Activated CD4-positive, alpha-beta T cell treated with anti-CD3 and anti-CD28 coated beads for 36 hours (primary cell): ENCODE results near the gene ZFHX3. TPM values are rescaled to one million over a fixed set of nuclear protein-coding genes. Genes with fewer than 3 reads are reported as not detected.

Experiments used
- ATAC-seq: fragments of 200-7000 bp; cut with Tn5 transposase; one replicate; pipeline ENCODE4 v1.10.0; 2021; ENCODE audit warnings: mild to moderate bottlenecking, moderate library complexity
- CTCF ChIA-PET: fragments of 350-600 bp; sonication (Branson Sonifier 250); formaldehyde crosslinking; loops from one replicate; lab custom pipeline; 2021; ENCODE audit warnings: antibody characterized with exemption; lab: Charles Lee
- POLR2A ChIA-PET: fragments of 350-600 bp; sonication (Branson Sonifier 250); formaldehyde crosslinking; loops from one replicate; lab custom pipeline; 2021; ENCODE audit warnings: antibody characterized with exemption, inconsistent platforms; lab: Charles Lee
- DNase-seq: peaks from one replicate; pipeline ENCODE4 v3.0.0-alpha.2; 2020
- H3K27ac Mint-ChIP-seq: one replicate; pipeline ENCODE4 v1.8.0; 2021; ENCODE audit warnings: mixed read lengths
- H3K27me3 Mint-ChIP-seq: one replicate; pipeline ENCODE4 v1.8.0; 2021; ENCODE audit warnings: mixed read lengths
- H3K36me3 Mint-ChIP-seq: one replicate; pipeline ENCODE4 v1.8.0; 2021; ENCODE audit warnings: low read depth, mixed read lengths
- H3K4me1 Mint-ChIP-seq: one replicate; pipeline ENCODE4 v1.8.0; 2021; ENCODE audit warnings: mixed read lengths
- H3K4me3 Mint-ChIP-seq: one replicate; pipeline ENCODE4 v1.8.0; 2021; ENCODE audit warnings: mild to moderate bottlenecking, moderate library complexity, mixed read lengths
- H3K9me3 Mint-ChIP-seq: one replicate; pipeline ENCODE4 v1.8.0; 2021; ENCODE audit warnings: low read depth, mixed read lengths
- intact Hi-C, 2 experiments: fragments of 100-400 bp; cut with DNase I in 1 of 2; cut with micrococcal nuclease in 1 of 2; formaldehyde crosslinking; loops; one replicate each; pipeline versions ENCODE4 v1.14.2 to v1.15.1; 2022 to 2024; cut with DNase I, micrococcal nuclease
- total RNA-seq, 2 experiments: library from RNA; stranded (reverse); gene quantifications; one replicate each; pipeline ENCODE4 v1.2.3, GENCODE V29; 2021

Gene ZFHX3
- under 1 TPM; 0.27 to 0.37 TPM for total RNA-seq

DNA sequence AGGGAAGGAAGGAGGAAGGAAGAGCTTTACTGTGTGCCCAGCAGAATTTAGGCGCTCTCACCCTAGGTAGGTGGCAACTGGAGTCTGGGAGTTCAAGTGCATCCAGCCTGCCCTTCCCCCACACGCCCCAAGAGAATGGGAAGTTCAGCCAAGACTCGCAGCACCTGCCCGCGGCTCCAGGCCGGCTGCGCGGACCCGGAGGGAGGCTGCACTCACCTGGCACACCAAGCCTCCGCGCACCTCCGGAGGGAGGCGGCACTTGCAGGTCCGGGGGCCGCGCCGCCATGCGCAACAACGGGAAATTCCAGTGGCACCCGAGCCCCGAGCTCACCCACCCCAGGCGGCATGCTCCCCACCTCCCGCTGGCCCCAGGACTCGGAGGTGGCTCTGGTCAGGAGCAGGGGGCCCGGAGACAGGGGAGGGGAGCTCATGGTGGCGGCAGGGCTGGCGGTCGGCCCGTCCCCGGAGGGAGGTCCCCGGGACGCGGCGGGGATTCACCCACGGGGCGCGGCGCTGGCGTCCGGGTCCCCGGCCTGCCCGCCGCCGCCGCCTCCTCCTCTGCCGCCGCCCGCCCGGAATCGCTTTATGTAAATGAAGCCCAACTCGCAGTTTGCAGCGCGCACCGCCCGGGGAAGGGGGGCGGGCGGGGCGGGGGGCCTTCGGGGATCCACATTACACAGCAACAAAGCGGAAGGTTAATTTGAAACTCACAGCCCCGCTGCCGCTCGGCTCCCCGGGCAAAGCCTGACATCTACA lies at the start of gene ZFHX3:
TSS of gene ZFHX3 (minus strand) at position 593 of the 756 bp plus-strand sequence. CDS start 87,983 bp downstream, outside the sequence.
- ChIA-PET CTCF (no interaction called here), POLR2A (no interaction called here)
- H3K9me3 Mint-ChIP-seq: no peaks in the 10 kb centered on the region
- H3K4me3 Mint-ChIP-seq: peak within 1 kb of the TSS; percentile 45
- peak; percentile 69 for ATAC-seq
- intact Hi-C loops: no loop called here
- no peak within 1 kb of the TSS for H3K27ac Mint-ChIP-seq
- H3K4me1 Mint-ChIP-seq: peaks cover 3% of the 10 kb centered on the region
- H3K27me3 Mint-ChIP-seq: peaks cover 30% of the 10 kb centered on the region
- peak; percentile 57 for DNase-seq
- no peaks in the 10 kb centered on the region for H3K36me3 Mint-ChIP-seq

DNA sequence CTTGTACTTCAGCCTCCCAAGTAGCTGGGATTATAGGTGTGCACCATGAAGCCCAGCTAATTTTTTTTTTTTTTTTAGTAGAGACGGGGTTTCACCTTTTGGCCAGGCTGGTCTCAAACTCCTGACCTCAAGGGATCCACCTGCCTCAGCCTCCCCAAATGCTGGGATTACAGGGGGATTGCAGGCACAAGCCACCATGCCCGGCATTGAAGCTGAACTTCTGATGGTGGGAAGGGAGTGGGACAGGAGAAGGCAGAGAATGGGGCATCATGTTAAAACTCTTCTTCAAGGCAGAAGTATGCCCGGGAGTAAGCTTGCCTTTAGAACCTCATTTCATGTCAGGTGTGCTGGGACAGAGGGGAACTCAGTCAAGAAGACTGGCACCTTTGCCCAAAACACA lies 48.6 kb upstream of the ZFHX3 start:
- H3K4me1 Mint-ChIP-seq: no peaks in the 10 kb centered on the region
- ChIA-PET CTCF (interaction anchor here (0.7 kb wide), 1 partner anchor 81 kb away, joined by 3 read pairs; no protein-coding TSS in a partner anchor), POLR2A (no interaction called here)
- no peaks in the 10 kb centered on the region for H3K36me3 Mint-ChIP-seq
- no peak for ATAC-seq
- no peaks in the 10 kb centered on the region for H3K9me3 Mint-ChIP-seq
- no peaks in the 10 kb centered on the region for H3K27me3 Mint-ChIP-seq
- DNase-seq: no peak
- intact Hi-C loops: no loop called here
- H3K27ac Mint-ChIP-seq: no peak overlapping the region
- no peak overlapping the region for H3K4me3 Mint-ChIP-seq

DNA sequence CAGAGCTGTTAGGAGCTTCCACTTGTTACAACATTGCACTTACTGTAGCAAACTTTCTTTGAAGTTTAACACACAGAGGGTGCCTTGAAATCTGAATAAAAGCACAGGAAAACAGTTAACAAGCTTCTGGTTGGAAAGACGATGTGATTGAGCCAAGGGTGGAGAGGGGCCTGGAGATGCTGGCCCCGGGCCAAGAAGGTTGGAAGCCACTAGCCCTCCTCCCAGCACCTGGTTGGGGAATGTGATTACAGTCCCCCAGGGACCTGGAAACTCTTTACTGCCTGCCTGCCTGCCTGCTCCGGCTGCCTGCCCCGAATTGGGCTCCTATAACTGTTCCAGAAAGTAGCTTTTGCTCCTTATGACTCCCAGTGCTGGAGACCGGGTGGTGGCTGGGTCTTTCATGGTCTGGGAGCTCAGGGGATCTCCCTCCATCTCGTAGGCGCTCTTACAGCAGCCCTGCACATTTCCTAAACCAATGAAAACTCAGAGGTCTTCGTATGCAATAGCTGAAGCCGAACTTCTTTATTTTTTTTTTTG lies 48.0 kb upstream of the ZFHX3 start:
- POLR2A ChIA-PET: no interaction called here
- Mint-ChIP-seq H3K4me1 (no peaks in the 10 kb centered on the region), H3K36me3 (no peaks in the 10 kb centered on the region), H3K27me3 (no peaks in the 10 kb centered on the region), H3K4me3 (no peak overlapping the region), H3K27ac (no peak overlapping the region), H3K9me3 (no peaks in the 10 kb centered on the region)
- ATAC-seq (no peak), DNase-seq (no peak)
- intact Hi-C loops: no loop called here
- CTCF ChIA-PET: interaction anchor here (0.7 kb wide), 1 partner anchor 82 kb away, joined by 3 read pairs; no protein-coding TSS in a partner anchor

DNA sequence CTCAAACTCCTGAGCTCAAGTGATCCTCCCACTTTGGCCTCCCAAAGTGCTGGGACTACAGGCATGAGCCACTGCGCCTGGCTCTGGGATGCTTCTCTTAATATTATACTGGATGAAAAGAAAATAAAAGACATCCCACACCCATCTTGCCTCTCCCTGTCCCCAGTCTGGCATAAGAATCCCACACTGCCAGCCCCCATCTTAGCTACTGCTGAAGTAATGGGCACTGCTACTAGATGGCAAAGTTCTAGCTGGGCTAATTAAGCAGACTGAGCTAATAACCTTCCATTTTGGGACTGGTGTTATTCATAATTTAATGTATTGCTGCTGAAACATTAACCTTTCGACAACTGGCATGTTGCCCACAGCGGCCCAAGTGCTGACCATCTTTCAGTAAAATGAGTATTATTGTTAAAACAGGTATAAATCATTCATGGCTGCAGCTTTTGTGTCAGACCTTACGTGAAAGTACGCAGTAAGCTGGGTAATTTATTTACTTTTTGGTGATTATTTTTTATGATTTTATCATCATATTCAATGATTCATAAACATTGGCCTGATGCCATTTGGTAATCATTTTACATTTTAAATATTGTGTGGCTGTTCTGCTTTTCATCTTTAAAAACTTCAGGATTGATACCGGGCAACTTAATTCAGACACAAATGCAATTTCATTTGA lies 47.4 kb upstream of the ZFHX3 start:
- ChIA-PET POLR2A (no interaction called here), CTCF (interaction anchor here (0.8 kb wide), 1 partner anchor 213 kb away, joined by 3 read pairs; no protein-coding TSS in a partner anchor)
- H3K36me3 Mint-ChIP-seq: no peaks in the 10 kb centered on the region
- ATAC-seq (no peak), DNase-seq (no peak)
- H3K27ac Mint-ChIP-seq: no peak overlapping the region
- no peaks in the 10 kb centered on the region for H3K4me1 Mint-ChIP-seq
- no peaks in the 10 kb centered on the region for H3K27me3 Mint-ChIP-seq
- H3K9me3 Mint-ChIP-seq: no peaks in the 10 kb centered on the region
- intact Hi-C loops: no loop called here
- H3K4me3 Mint-ChIP-seq: no peak overlapping the region

DNA sequence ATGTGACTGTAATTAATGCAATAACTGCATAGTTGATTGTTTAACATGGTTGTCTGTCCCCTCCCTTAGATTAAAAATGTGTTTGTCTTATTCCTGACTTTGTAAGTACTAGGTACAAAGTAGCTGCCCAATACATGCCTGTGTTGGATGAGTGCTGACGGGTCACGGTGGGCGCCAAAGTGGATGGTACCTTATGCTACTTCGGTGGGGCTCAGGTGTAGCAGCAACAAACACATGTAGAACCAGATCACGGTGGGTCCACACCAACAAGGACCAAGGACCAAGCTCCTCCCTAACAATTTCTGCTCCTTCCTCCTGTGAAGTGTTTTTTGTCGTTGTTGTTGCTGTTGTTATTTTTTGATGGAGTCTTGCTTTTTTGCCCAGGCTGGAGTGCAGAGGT lies 46.4 kb upstream of the ZFHX3 start:
- H3K4me1 Mint-ChIP-seq: no peaks in the 10 kb centered on the region
- DNase-seq: no peak
- H3K27ac Mint-ChIP-seq: no peak overlapping the region
- H3K4me3 Mint-ChIP-seq: no peak overlapping the region
- intact Hi-C loops: no loop called here
- ChIA-PET CTCF (interaction anchor here (0.8 kb wide), 1 partner anchor 212 kb away, joined by 3 read pairs; no protein-coding TSS in a partner anchor), POLR2A (no interaction called here)
- H3K36me3 Mint-ChIP-seq: no peaks in the 10 kb centered on the region
- ATAC-seq: no peak
- no peaks in the 10 kb centered on the region for H3K27me3 Mint-ChIP-seq
- no peaks in the 10 kb centered on the region for H3K9me3 Mint-ChIP-seq

DNA sequence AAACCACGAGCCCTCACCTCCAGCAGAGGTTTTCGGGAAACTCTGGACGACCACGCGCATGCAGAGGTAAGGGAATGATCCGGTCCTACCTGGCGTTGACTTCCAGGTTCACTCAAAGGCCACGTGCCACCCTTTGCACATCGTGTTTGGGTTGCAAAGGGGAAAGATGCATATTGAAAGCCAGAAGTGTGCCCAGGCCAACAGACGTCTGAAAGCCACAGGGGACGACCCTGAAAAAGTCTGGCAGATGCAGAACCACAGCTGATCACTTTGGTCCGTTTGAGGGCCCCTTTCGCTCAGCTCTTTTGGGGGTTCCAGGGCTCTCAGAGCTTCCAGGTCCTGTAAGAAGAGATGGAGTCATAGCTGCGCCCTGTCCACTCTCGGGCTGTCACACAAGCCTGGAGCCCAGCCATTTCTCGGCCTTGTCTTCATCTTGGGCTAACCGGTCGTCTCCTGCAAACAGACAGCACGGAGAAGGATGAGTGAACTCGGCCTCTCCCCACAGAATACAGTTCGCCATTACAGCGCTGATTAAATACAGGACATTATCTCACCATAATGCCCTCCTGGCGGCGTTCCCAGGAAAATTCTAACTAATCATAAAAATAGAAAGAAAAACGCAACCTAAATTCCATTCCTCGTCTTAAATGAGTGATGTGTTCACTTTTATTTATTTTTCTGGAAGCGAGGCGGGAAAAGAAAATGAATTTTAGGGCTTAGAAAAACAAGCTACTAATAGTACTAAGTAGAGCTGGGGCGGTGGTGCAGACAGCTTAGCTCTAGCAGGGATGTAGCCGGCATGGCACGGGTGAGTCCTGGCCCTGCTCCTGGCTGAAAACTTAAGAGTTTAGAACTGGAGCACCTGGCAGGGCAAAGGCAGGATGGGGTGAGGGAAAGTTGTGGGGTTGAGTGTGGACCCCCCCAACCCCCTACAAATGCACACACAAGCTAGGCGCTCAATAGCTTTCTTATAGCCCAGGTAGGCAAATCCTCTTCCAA lies 45.5 kb upstream of the ZFHX3 start:
- H3K9me3 Mint-ChIP-seq: no peaks in the 10 kb centered on the region
- CTCF ChIA-PET: no interaction called here
- H3K4me3 Mint-ChIP-seq: no peak overlapping the region
- intact Hi-C loops: no loop called here
- ATAC-seq: no peak
- H3K36me3 Mint-ChIP-seq: no peaks in the 10 kb centered on the region
- no peak overlapping the region for H3K27ac Mint-ChIP-seq
- no peak for DNase-seq
- H3K4me1 Mint-ChIP-seq: no peaks in the 10 kb centered on the region
- POLR2A ChIA-PET: no interaction called here
- no peaks in the 10 kb centered on the region for H3K27me3 Mint-ChIP-seq

DNA sequence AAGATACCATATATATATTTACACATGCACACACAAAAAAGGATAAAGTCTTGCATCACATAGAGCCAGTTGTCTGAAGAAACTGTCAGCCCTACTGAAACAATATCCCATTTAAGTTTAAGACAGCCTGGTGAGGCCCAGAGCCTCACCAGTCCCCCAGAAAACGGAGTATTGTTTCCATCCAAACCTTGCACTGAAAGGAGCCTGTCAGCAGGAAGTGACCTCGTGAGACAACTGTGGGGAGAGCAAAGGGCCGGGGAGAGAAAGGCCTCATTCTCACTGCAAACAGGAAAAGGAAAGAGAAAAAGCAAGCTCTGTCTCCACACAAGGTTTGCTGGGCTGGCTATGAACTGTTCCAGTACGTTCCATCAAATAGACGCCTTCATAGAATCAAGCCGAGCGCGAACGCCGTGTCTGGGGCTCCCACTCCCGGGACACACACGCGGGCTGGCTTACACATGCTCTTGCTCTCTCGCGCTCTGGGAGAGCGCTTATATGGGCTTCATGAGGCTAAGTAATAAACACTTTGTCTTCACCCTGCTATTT lies 44.4 kb upstream of the ZFHX3 start:
- H3K4me1 Mint-ChIP-seq: no peaks in the 10 kb centered on the region
- CTCF ChIA-PET: interaction anchor here (0.7 kb wide), 1 partner anchor 372 kb away, joined by 3 read pairs; no protein-coding TSS in a partner anchor
- ATAC-seq: no peak
- POLR2A ChIA-PET: no interaction called here
- no peak for DNase-seq
- H3K27ac Mint-ChIP-seq: no peak overlapping the region
- H3K27me3 Mint-ChIP-seq: no peaks in the 10 kb centered on the region
- no peaks in the 10 kb centered on the region for H3K36me3 Mint-ChIP-seq
- intact Hi-C loops: no loop called here
- no peak overlapping the region for H3K4me3 Mint-ChIP-seq
- no peaks in the 10 kb centered on the region for H3K9me3 Mint-ChIP-seq

- H3K27ac Mint-ChIP-seq: no peak overlapping the region
- no peak for DNase-seq
- CTCF ChIA-PET: no interaction called here
- no peak for ATAC-seq
- POLR2A ChIA-PET: no interaction called here
- H3K36me3 Mint-ChIP-seq: no peaks in the 10 kb centered on the region
- intact Hi-C loops: no loop called here
- peaks cover 2% of the 10 kb centered on the region for H3K27me3 Mint-ChIP-seq
- H3K4me3 Mint-ChIP-seq: no peak overlapping the region
- H3K9me3 Mint-ChIP-seq: no peaks in the 10 kb centered on the region
- H3K4me1 Mint-ChIP-seq: no peaks in the 10 kb centered on the region
Observed at GRCh38 chr16:73091174-73091573, 43.2 kb upstream of the ZFHX3 start.

GRCh38 chr16:73089420-73089819 lies 41.5 kb upstream of the ZFHX3 start:
- Mint-ChIP-seq H3K27ac (no peak overlapping the region), H3K36me3 (no peaks in the 10 kb centered on the region), H3K4me1 (no peaks in the 10 kb centered on the region), H3K27me3 (peaks cover 6% of the 10 kb centered on the region), H3K4me3 (no peak overlapping the region), H3K9me3 (peaks cover 5% of the 10 kb centered on the region)
- intact Hi-C loops: no loop called here
- CTCF ChIA-PET: no interaction called here
- DNase-seq (no peak), ATAC-seq (no peak)
- POLR2A ChIA-PET: no interaction called here

- CTCF ChIA-PET: no interaction called here
Observed at GRCh38 chr16:73086108-73086507, 38.2 kb upstream of the ZFHX3 start.

DNA sequence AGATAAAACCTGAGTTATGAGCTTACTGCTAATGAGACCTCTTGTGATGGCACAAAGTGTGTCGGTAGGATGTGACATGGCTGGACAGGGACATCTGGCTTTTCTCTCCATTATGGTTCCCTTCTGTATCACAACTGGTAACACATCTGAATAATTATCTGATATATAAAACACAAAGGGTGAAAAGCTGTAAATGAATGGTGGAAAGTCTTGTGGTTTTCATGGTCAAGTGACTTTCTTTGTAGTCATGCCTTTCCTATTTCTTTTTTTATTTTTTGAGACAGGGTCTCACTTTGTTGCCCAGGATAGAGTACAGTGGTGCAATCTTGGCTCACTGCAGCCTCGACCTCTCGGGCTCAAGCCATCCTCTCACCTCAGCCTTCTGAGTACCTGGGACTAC lies 35.3 kb upstream of the ZFHX3 start:
- H3K4me3 Mint-ChIP-seq: no peak overlapping the region
- peaks cover 5% of the 10 kb centered on the region for H3K9me3 Mint-ChIP-seq
- no peaks in the 10 kb centered on the region for H3K36me3 Mint-ChIP-seq
- H3K27ac Mint-ChIP-seq: no peak overlapping the region
- ChIA-PET POLR2A (no interaction called here), CTCF (no interaction called here)
- H3K27me3 Mint-ChIP-seq: peaks cover 14% of the 10 kb centered on the region
- no peak for ATAC-seq
- no peak for DNase-seq
- no peaks in the 10 kb centered on the region for H3K4me1 Mint-ChIP-seq
- intact Hi-C loops: no loop called here

More at GRCh38 chr16:73086108-73086507, 38.2 kb upstream of the ZFHX3 start:
- DNase-seq (no peak), ATAC-seq (no peak)
- Mint-ChIP-seq H3K4me1 (no peaks in the 10 kb centered on the region), H3K4me3 (no peak overlapping the region), H3K27me3 (peaks cover 10% of the 10 kb centered on the region), H3K9me3 (peaks cover 5% of the 10 kb centered on the region), H3K36me3 (no peaks in the 10 kb centered on the region), H3K27ac (no peak overlapping the region)
- intact Hi-C loops: no loop called here
- POLR2A ChIA-PET: no interaction called here
